GM21723 (cell line): ENCODE data around the gene DUS3L.

ENCODE experiments used
- ATAC-seq: cut with Tn5 transposase; IDR thresholded peaks from one replicate; pipeline ENCODE4 v1.9.1; 2021; ENCODE audit warnings: mild to moderate bottlenecking, moderate library complexity; ENCODE audit not compliant: unreplicated experiment

DUS3L gene

DNA sequence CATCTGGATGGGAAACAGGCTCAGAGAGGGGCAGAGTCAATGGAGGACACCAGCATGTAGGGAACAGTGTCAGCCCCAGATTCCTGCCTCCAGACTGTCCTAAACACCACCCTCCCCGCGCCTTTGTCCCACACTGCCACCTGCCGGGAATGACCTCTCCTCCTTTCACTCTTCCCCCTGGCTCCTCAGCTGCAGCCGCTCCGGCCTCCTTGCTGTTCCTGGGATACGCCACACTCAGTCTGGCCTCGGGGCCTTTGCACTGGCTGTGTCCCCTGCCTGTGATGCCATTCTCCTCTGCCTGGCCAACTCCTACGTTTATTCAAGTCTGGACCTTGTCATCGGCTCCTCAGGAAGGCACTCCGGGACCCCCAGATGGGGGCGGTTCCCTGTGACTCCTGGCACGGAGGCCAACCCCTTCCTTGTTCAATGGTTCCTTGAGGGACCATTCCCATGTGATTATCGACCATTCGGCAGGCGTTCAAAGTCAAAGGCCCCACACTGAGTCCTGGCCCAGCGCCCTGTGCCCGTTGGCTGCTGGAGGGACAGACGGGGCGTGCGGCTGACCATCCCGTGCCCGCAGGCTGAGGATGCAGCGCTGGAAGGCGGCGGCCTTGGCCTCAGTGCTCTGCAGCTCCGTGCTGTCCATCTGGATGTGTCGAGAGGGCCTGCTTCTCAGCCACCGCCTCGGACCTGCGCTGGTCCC, 32.8 kb upstream of the DUS3L start:
- ATAC-seq = no peak

- no peak for ATAC-seq
Measured at GRCh38 chr19:5822181-5822844, 31.4 kb upstream of the DUS3L start.

GRCh38 chr19:5821521-5822180, 30.7 kb upstream of the DUS3L start:
- ATAC-seq = no peak

DNA sequence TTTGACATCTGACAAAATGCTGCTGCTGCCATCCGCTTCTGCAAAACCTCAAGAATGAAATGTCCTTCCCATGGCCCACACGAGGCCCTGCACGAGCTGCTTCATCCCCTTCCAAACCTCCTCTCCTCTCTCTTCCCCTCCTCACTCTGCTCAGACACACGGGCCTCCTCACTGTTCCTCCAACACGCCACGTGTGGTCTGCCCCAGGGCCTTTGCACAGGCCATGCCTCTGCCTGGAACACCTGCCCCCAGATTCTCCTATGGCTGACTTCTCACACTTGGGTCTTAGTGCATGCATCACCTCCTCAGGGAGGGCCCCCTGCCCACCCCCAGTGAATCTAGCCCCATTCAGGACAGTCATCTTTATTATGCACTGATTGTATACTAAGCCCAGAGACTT, 29.8 kb upstream of the DUS3L start:
- ATAC-seq = no peak

- no peak for ATAC-seq
Measured at GRCh38 chr19:5818594-5818993, 27.6 kb upstream of the DUS3L start.

GRCh38 chr19:5817218-5817617, 26.3 kb upstream of the DUS3L start:
- ATAC-seq = no peak

- no peak for ATAC-seq
Measured at GRCh38 chr19:5814852-5815246, 23.9 kb upstream of the DUS3L start.

- ATAC-seq = no peak
Measured at GRCh38 chr19:5814123-5814851, 23.3 kb upstream of the DUS3L start.

DNA sequence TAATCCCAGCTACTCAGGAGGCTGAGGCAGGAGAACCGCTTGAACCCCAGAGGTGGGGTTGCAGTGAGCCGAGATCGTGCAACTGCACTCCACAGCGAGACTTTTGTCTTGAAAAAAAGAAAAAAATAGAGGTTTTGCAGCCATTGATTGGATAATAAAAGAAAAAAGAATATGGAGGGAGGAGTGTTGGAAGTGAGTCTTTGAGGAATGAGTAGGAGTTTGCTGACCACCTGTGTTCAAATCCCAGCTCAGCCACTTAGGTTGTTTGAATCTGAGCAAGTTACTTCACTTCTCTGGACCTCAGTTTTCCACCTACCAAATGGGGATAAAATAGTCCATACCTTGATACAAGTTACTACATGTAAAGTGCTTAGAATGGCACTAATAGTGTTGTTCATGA, 20.2 kb upstream of the DUS3L start:
- ATAC-seq = no peak

DNA sequence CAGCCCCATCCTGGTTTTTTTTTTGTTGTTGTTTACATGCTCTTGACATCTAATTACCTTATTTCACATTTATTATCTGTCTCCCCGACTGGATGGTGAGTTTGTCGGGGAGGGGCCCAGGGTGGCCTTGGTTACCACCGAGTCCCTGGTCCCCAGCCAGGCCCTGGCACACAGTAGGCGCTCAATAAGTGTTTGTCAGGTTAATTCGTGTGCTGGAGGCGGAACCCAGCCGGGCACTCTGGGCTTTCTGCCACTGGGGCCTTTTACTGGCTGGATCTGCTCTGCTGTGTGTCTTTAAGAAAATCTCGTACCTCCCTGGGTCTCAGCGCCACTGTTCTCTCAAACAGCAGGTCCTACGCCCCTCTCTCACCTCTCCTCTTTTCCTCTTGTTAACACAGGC, 18.5 kb upstream of the DUS3L start:
- no peak for ATAC-seq

- no peak for ATAC-seq
Measured at GRCh38 chr19:5809053-5809452, 18.1 kb upstream of the DUS3L start.

- ATAC-seq = no peak
Measured at GRCh38 chr19:5808120-5808816, 17.3 kb upstream of the DUS3L start.

DNA sequence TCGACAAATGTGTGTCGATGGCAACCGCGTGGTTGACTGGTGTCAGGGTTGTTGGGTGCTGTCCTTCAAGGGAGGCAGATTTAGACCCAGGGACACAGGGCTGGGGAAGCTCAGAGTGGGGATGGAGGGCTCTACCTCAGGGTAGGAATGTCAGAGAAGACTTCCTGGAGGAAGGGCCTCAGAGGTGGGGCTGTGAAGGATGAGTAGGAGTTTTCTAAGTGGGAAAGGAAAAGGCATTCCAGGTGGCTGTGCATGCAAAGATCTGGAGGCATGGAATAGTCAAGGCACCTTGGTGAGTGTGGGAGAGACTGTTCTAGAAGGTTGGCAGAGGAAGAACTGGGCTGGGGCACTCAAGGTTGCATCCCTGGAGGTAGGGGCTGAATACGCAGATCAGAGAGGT, 15.9 kb upstream of the DUS3L start:
- ATAC-seq = no peak

GRCh38 chr19:5806133-5806489, 15.1 kb upstream of the DUS3L start:
- no peak for ATAC-seq

GRCh38 chr19:5805462-5806132, 14.6 kb upstream of the DUS3L start:
- ATAC-seq = no peak

DNA sequence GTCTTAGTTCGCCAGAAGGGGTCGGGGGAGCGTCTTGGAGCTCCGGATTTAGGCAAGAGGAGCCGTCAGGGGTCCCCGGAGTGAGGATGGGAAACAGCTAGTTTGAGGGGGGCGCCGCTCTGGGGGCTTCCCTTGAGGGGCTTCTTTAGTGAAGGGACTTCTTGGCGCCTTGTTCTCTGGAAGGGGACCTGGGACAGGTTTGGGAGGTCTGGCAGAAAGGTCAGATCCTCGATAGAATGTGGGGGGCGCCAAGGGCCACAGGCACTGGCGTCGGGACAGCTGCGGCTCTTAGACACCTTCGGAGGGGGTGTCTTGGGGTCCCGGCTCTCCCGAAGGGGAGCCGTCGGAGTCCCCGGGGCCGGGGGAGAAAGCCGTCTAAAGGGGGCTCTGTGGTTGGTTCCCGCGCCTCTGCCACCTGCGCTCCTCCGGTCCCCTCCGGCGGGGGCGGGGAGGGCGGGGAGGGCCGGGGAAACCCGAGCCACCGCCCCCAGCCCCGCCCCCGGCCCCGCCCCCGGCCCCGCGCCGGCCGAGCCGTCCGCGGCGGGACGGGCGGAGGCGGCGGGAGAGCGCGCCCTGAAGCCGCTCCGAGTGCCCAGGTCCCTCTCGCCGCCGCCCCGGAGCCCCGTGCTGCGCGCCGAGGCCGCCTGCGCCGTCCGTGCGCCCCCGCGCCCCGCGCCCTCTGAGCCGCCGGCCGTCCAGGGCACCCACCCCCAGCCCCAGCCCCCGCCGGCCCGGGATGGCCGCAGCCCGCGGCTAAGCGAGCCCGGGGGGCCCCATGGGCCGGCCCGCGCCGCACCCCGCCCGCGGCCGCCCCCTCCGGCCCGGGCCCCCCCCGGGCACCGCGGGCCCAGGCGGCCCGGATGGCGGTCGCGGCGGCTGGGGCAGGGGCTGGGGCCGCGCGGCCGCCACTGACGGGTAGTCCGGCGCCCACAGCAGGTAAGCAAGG, 13.8 kb upstream of the DUS3L start, which contains the start of gene NRTN:
Gene NRTN (plus strand): TSS at position 552 of the 946 bp plus-strand sequence. CDS start 19,099 bp downstream, outside the sequence.
- no peak for ATAC-seq

DNA sequence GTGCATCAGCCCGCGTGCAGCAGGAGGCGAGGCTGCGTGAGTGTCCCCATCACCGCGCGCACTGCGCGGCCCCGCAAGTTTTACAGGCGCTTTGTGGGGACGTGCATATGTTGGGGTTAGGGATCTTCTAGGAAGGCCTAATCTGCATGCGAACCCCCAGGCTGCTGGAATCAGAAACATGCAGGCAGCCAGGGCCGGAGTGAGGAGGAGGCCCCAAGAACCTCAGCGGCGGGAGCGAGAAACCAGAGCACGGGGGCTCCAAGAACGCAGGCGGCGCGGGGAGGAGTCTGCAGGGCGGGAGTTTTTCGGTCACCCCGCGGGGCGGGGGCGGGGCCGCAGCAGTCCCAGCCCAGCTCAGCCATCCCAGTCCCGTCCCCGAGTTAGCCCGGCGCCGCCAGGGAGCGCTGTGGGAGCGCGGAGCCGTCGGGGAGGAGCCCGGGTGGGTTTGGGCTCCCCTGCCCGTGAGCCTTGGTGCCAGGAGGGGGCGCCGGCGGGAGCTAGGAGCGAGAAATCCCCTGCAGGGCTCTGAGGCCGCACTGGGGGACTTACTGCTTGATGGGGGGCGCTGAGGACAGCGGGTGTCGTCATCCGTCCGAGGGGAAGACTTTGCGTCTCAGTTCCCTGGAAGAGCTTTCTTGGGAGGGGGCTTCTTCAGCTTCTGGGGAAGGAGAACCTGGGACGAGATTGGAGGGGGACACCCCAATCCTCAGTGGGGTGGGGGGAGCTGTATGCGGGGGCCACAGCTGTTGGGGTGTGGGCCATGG, 13.0 kb upstream of the DUS3L start:
- ATAC-seq = peak; percentile 69

DNA sequence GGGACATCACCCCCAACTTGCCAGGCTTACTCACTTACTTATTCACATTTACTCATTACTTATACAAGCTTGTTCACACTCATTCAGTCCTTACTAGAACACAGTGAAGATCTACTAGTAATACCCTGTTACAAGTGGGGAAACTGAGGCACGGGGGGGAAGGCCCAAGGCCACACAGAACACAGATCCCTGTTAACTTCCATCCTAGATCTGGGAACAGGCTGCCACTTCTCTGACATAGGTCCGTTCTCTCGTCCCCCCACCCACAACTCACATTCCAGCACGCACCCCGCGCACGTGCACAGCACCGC, 12.4 kb upstream of the DUS3L start:
- ATAC-seq = no peak
